HEK293 (cell line): ENCODE results near the gene C1QL4.
A peak's percentile ranks its signal among the peaks of the same experiment; 100 is the strongest.

Experiments used
- CTCF ChIA-PET: fragments of 350-600 bp; formaldehyde crosslinking; extraction: SDS; loops from one replicate; lab custom pipeline; 2021; ENCODE audit warnings: antibody characterized with exemption; lab: Yijun Ruan, JAX
- POLR2A ChIA-PET: fragments of 300-600 bp; formaldehyde crosslinking; extraction: SDS; loops from one replicate; lab custom pipeline; 2020; ENCODE audit warnings: antibody characterized with exemption, inconsistent platforms; lab: Yijun Ruan, JAX
- H3K27ac ChIP-seq: fragments of 200-500 bp; sonication (Bioruptor generic); 2 replicates; pipeline ENCODE4 v1.5.1; 2014; ENCODE audit warnings: low read depth, low read length, control low read depth, inconsistent platforms; ENCODE audit errors: extremely low read depth
- H3K36me3 ChIP-seq, 2 experiments: fragments of 200-500 bp in 1 of 2; sonication (Bioruptor generic) in 1 of 2; 1 replicate in 1 of 2; 2 replicates in 1 of 2; pipeline ENCODE4 v1.5.1; 2014 to 2017; ENCODE audit warnings: inconsistent platforms in 2 of 2, low read length in 2 of 2; ENCODE audit not compliant: control insufficient read depth in 2 of 2, insufficient read depth in 1 of 2
- H3K4me1 ChIP-seq: fragments of 200-500 bp; sonication (Bioruptor generic); 2 replicates; pipeline ENCODE4 v1.5.1; 2014; ENCODE audit warnings: mild to moderate bottlenecking, low read length, inconsistent platforms; ENCODE audit not compliant: control insufficient read depth, insufficient read depth
- H3K4me3 ChIP-seq: 2 replicates; pipeline ENCODE4 v1.5.1; 2011; ENCODE audit warnings: low read depth, mild to moderate bottlenecking, control low read depth, low read length, moderate library complexity
- H3K9me3 ChIP-seq: fragments of 200-500 bp; sonication (Bioruptor generic); 2 replicates; pipeline ENCODE4 v1.5.1; 2014; ENCODE audit warnings: low read depth, low read length, inconsistent platforms; ENCODE audit not compliant: control insufficient read depth, insufficient read depth
- ATF2 ChIP-seq: fragments of 450-650 bp; formaldehyde crosslinking; IDR thresholded peaks from 2 replicates; pipeline ENCODE4 v1.5.1; 2016; ENCODE audit warnings: missing biosample characterization, missing genetic modification characterization, low read depth
- HOXA7 ChIP-seq: sonication (generic); formaldehyde crosslinking; IDR thresholded peaks from 2 replicates; pipeline ENCODE4 v1.8.1; 2022; ENCODE audit warnings: missing genetic modification reagents, borderline replicate concordance
- INSM2 ChIP-seq: fragments of 450-650 bp; formaldehyde crosslinking; IDR thresholded peaks from 2 replicates; pipeline ENCODE4 v1.5.1; 2016; ENCODE audit warnings: missing biosample characterization, missing genetic modification characterization
- MEIS1 ChIP-seq: sonication (generic); formaldehyde crosslinking; IDR thresholded peaks from 2 replicates; pipeline ENCODE4 v1.8.1; 2022; ENCODE audit warnings: missing genetic modification reagents, mild to moderate bottlenecking, borderline replicate concordance
- ZBTB17 ChIP-seq: fragments of 450-650 bp; formaldehyde crosslinking; IDR thresholded peaks from 2 replicates; pipeline ENCODE4 v1.5.1; 2016; ENCODE audit warnings: missing biosample characterization, missing genetic modification characterization
- ZBTB44 ChIP-seq: fragments of 450-650 bp; IDR thresholded peaks from 2 replicates; pipeline ENCODE4 v1.5.1; 2018; ENCODE audit warnings: missing biosample characterization, mild to moderate bottlenecking, missing genetic modification characterization
- ZBTB48 ChIP-seq: fragments of 450-650 bp; formaldehyde crosslinking; IDR thresholded peaks from 2 replicates; pipeline ENCODE4 v1.5.1; 2016; ENCODE audit warnings: missing biosample characterization, missing genetic modification characterization
- ZBTB6 ChIP-seq: fragments of 450-650 bp; formaldehyde crosslinking; IDR thresholded peaks from 2 replicates; pipeline ENCODE4 v1.5.1; 2017; ENCODE audit warnings: missing biosample characterization, missing genetic modification characterization
- ZBTB8A ChIP-seq: fragments of 450-650 bp; formaldehyde crosslinking; IDR thresholded peaks from 2 replicates; pipeline ENCODE4 v1.5.1; 2016; ENCODE audit warnings: missing biosample characterization, missing genetic modification characterization
- ZNF157 ChIP-seq: fragments of 450-650 bp; formaldehyde crosslinking; IDR thresholded peaks from 2 replicates; pipeline ENCODE4 v1.5.1; 2016; ENCODE audit warnings: missing biosample characterization, missing genetic modification characterization
- ZNF169 ChIP-seq: fragments of 450-650 bp; formaldehyde crosslinking; IDR thresholded peaks from 2 replicates; pipeline ENCODE4 v1.5.1; 2016; ENCODE audit warnings: missing biosample characterization, missing genetic modification characterization
- ZNF19 ChIP-seq: fragments of 450-650 bp; formaldehyde crosslinking; IDR thresholded peaks from 2 replicates; pipeline ENCODE4; 2016; ENCODE audit warnings: missing biosample characterization, missing genetic modification characterization, low read depth
- ZNF2 ChIP-seq: fragments of 450-650 bp; formaldehyde crosslinking; IDR thresholded peaks from 2 replicates; pipeline ENCODE4 v1.5.1; 2016; ENCODE audit warnings: missing biosample characterization, missing genetic modification characterization
- ZNF214 ChIP-seq: fragments of 450-650 bp; formaldehyde crosslinking; IDR thresholded peaks from 2 replicates; pipeline ENCODE4 v1.5.1; 2017; ENCODE audit warnings: missing biosample characterization, mild to moderate bottlenecking, missing genetic modification characterization, borderline replicate concordance
- ZNF24 ChIP-seq: fragments of 450-650 bp; formaldehyde crosslinking; IDR thresholded peaks from 2 replicates; pipeline ENCODE4 v1.5.1; 2016; ENCODE audit warnings: missing biosample characterization, missing genetic modification characterization
- ZNF26 ChIP-seq: fragments of 450-650 bp; formaldehyde crosslinking; IDR thresholded peaks from 2 replicates; pipeline ENCODE4 v1.5.1; 2016; ENCODE audit warnings: missing biosample characterization, missing genetic modification characterization
- ZNF280C ChIP-seq: fragments of 450-650 bp; formaldehyde crosslinking; IDR thresholded peaks from 2 replicates; pipeline ENCODE4 v1.5.1; 2016; ENCODE audit warnings: missing biosample characterization, missing genetic modification characterization
- ZNF391 ChIP-seq: fragments of 450-650 bp; formaldehyde crosslinking; IDR thresholded peaks from 2 replicates; pipeline ENCODE4 v1.5.1; 2016; ENCODE audit warnings: low read depth, missing biosample characterization, missing genetic modification characterization, borderline replicate concordance
- ZNF488 ChIP-seq: fragments of 450-650 bp; formaldehyde crosslinking; IDR thresholded peaks from 2 replicates; pipeline ENCODE4 v1.5.1; 2016; ENCODE audit warnings: missing biosample characterization, missing genetic modification characterization
- ZNF501 ChIP-seq: fragments of 450-650 bp; formaldehyde crosslinking; IDR thresholded peaks from 2 replicates; pipeline ENCODE4 v1.5.1; 2016; ENCODE audit warnings: missing biosample characterization, missing genetic modification characterization
- ZNF529 ChIP-seq: fragments of 450-650 bp; formaldehyde crosslinking; IDR thresholded peaks from 2 replicates; pipeline ENCODE4 v1.5.1; 2017; ENCODE audit warnings: missing genetic modification characterization, missing biosample characterization; ENCODE audit not compliant: insufficient replicate concordance
- ZNF561 ChIP-seq: fragments of 450-650 bp; IDR thresholded peaks from 2 replicates; pipeline ENCODE4 v1.5.1; 2018; ENCODE audit warnings: missing biosample characterization, missing genetic modification characterization, borderline replicate concordance
- ZNF707 ChIP-seq: fragments of 450-650 bp; formaldehyde crosslinking; IDR thresholded peaks from 2 replicates; pipeline ENCODE4 v1.5.1; 2016; ENCODE audit warnings: missing biosample characterization, missing genetic modification characterization
- ZNF768 ChIP-seq: fragments of 450-650 bp; formaldehyde crosslinking; IDR thresholded peaks from 2 replicates; pipeline ENCODE4 v1.5.1; 2018; ENCODE audit warnings: missing biosample characterization, mild to moderate bottlenecking, missing genetic modification characterization
- ZNF830 ChIP-seq: fragments of 450-650 bp; IDR thresholded peaks from 2 replicates; pipeline ENCODE4 v1.5.0; 2018; ENCODE audit warnings: missing biosample characterization, missing genetic modification characterization, low read depth, mild to moderate bottlenecking, moderate library complexity
- ZSCAN30 ChIP-seq: fragments of 450-650 bp; IDR thresholded peaks from 2 replicates; pipeline ENCODE4 v1.5.1; 2018; ENCODE audit warnings: missing biosample characterization, mild to moderate bottlenecking, missing genetic modification characterization, moderate library complexity

C1QL4 gene

GRCh38 chr12:49288412-49288853 lies 48.6 kb downstream of the C1QL4 start:
- no peak overlapping the region for H3K27ac ChIP-seq
- H3K4me3 ChIP-seq, result no peak overlapping the region
- ChIA-PET CTCF (interaction anchor here (0.6 to 10.2 kb wide), 43 partner anchors 6 to 376 kb away, joined by 3 to 208 read pairs (median 5); partner anchors contain the start of genes C1QL4, DNAJC22, FAM186B and PRPF40B), POLR2A (interaction anchor here (1.4 to 1.9 kb wide), 5 partner anchors 9 to 70 kb away, joined by 5 to 18 read pairs (median 7); partner anchors contain the start of gene TROAP)
- H3K36me3 ChIP-seq, result peaks cover 0 to 3% of the 10 kb centered on the region in 2 experiments; a peak in 1 of 3 replicates
- H3K9me3 ChIP-seq, result no peaks in the 10 kb centered on the region
- H3K4me1 ChIP-seq, result no peaks in the 10 kb centered on the region
- TF ChIP-seq ZNF19 (tag by site-specific recombination), result no peak
- peak; percentile 98 for TF ChIP-seq ZBTB48
- no peak for TF ChIP-seq ZNF707 (tag by site-specific recombination)
- no peak for TF ChIP-seq ZNF26
- TF ChIP-seq ZNF501 (tag by site-specific recombination), result peak; percentile 31
- no peak for TF ChIP-seq ZNF529
- TF ChIP-seq ZNF24 (tag by site-specific recombination), result peak; percentile 54; the same call in 1 of the 2 replicates
- no peak for TF ChIP-seq ZBTB44 (tag by site-specific recombination)
- peak; percentile 76; the same call in 1 of the 2 replicates for TF ChIP-seq ZNF2 (tag by site-specific recombination)
- no peak for TF ChIP-seq ZNF157 (tag by site-specific recombination)
- 0 out of 2 replicates have a peak, but pooled peaks have one; percentile 49 for TF ChIP-seq ATF2 (tag by site-specific recombination)
- TF ChIP-seq ZNF830, result no peak
- no peak for TF ChIP-seq ZNF169 (tag by site-specific recombination)
- peak; percentile 54 for TF ChIP-seq ZBTB17
- 0 out of 2 replicates have a peak, but pooled peaks have one; percentile 8 for TF ChIP-seq ZNF391
- TF ChIP-seq ZSCAN30, result 0 out of 2 replicates have a peak, but pooled peaks have one; percentile 11
- peak; percentile 100; the same call in 1 of the 2 replicates for TF ChIP-seq ZNF768 (tag by site-specific recombination)
- TF ChIP-seq ZNF280C (tag by site-specific recombination), result no peak
- TF ChIP-seq ZNF214 (tag by site-specific recombination), result no peak
- 0 out of 2 replicates have a peak, but pooled peaks have one; percentile 44 for TF ChIP-seq ZNF561
- TF ChIP-seq HOXA7, result no peak
- TF ChIP-seq INSM2 (tag by site-specific recombination), result peak; percentile 22; the same call in 1 of the 2 replicates
- TF ChIP-seq ZBTB6 (tag by site-specific recombination), result peak; percentile 12; the same call in 1 of the 2 replicates
- TF ChIP-seq ZNF488 (tag by site-specific recombination), result no peak
- TF ChIP-seq MEIS1 (CRISPR knock-in tag), result no peak
- TF ChIP-seq ZBTB8A, result no peak
